A673 (cell line): ENCODE data around the gene TMIGD3. TPM values are rescaled to one million over a fixed set of nuclear protein-coding genes. Genes with fewer than 3 reads are reported as not detected.

ENCODE experiments used
- BruUV-seq: library from RNA; stranded (reverse); fragments of 400-500 nt; replicated peaks from 2 replicates; lab custom pipeline; 2021; lab: Mats Ljungman, UMichigan
- CTCF ChIA-PET: fragments of 300-600 bp; sonication (Branson Sonifier 250); formaldehyde crosslinking; loops from one replicate; lab custom pipeline; 2022; ENCODE audit warnings: antibody characterized with exemption; lab: Charles Lee
- POLR2A ChIA-PET: fragments of 300-600 bp; sonication (Branson Sonifier 250); formaldehyde crosslinking; loops from one replicate; lab custom pipeline; 2022; ENCODE audit warnings: antibody characterized with exemption; ENCODE audit not compliant: low non-redundant PET; lab: Charles Lee
- DNase-seq: peaks from one replicate; pipeline ENCODE4 v3.0.0-alpha.2; 2015; ENCODE audit warnings: low spot score
- H3K27ac ChIP-seq: fragments of 200-600 bp; sonication (generic); 2 replicates; pipeline ENCODE4 v1.5.1; 2016; ENCODE audit warnings: mixed run types, low read depth, mild to moderate bottlenecking, mixed read lengths, antibody characterized with exemption, low read length; ENCODE audit not compliant: poor library complexity, severe bottlenecking
- H3K27me3 ChIP-seq: fragments of 200-600 bp; sonication (generic); replicated peaks from 2 replicates; pipeline ENCODE4 v1.6.1; 2017; ENCODE audit warnings: mixed run types, low read depth, mild to moderate bottlenecking, mixed read lengths, antibody characterized with exemption, low read length; ENCODE audit not compliant: insufficient read depth, poor library complexity
- H3K36me3 ChIP-seq: fragments of 200-600 bp; sonication (generic); 2 replicates; pipeline ENCODE4 v1.6.1; 2016; ENCODE audit warnings: mixed run types, mild to moderate bottlenecking, mixed read lengths, antibody characterized with exemption, low read length; ENCODE audit not compliant: insufficient read depth, poor library complexity, severe bottlenecking
- H3K4me1 ChIP-seq: fragments of 200-600 bp; sonication (generic); 2 replicates; pipeline ENCODE4 v1.6.1; 2017; ENCODE audit warnings: mixed run types, mild to moderate bottlenecking, mixed read lengths, antibody characterized with exemption, low read length; ENCODE audit not compliant: insufficient read depth, poor library complexity, severe bottlenecking
- H3K4me3 ChIP-seq: fragments of 200-600 bp; sonication (generic); 2 replicates; pipeline ENCODE4 v1.5.1; 2016; ENCODE audit warnings: low read depth, mixed run types, mild to moderate bottlenecking, mixed read lengths, low read length; ENCODE audit not compliant: poor library complexity, severe bottlenecking
- H3K9me3 ChIP-seq: fragments of 200-600 bp; sonication (generic); 2 replicates; pipeline ENCODE4 v1.6.1; 2016; ENCODE audit warnings: mixed run types, low read depth, mild to moderate bottlenecking, mixed read lengths, antibody characterized with exemption, low read length; ENCODE audit not compliant: poor library complexity, severe bottlenecking
- EZH2 ChIP-seq: fragments of 200-600 bp; sonication (generic); IDR thresholded peaks from 2 replicates; pipeline ENCODE4 v1.6.1; 2017; ENCODE audit warnings: borderline replicate concordance, low read depth, mild to moderate bottlenecking, mixed read lengths, antibody characterized with exemption, low read length; ENCODE audit not compliant: poor library complexity, severe bottlenecking
- intact Hi-C: fragments of 100-400 bp; cut with micrococcal nuclease; formaldehyde crosslinking; loops from one replicate; pipeline ENCODE4 v1.10.0; 2022; ENCODE audit not compliant: unreplicated experiment
- total RNA-seq: library from RNA; stranded (reverse); gene quantifications from 2 replicates; pipeline ENCODE4 v1.2.3, GENCODE V29; 2021
- TF ChIP-seq, protein P1 (sequence below): fragments of 300-800, 200-600 bp; sonication (generic); conservative IDR thresholded peaks from 2 replicates; pipeline ENCODE4 v1.5.1; 2017; ENCODE audit warnings: low read depth, mild to moderate bottlenecking, antibody characterized with exemption, low read length, moderate library complexity, mixed read lengths

TMIGD3 gene
- total RNA-seq, 1 experiment from 2014 or later: not detected

DNA sequence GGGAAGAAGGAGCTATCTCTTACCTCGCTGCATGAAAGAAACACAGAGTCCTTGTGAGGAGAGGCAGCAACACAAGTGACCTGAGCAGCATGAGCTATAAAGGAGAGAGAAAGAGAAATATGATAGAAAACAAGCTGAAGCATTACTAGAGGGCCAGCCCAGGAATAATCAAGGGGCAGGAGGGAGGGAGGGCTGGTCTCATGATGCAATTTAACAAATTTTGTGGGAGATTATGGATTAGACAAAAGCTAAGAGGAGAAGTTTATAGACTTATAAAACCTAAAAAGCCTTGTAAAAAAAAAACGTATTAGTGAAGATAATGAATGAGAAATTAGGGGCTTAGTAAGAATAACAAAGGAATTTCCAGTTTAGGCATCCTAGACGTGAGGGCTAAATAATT lies 59.4 kb downstream of the TMIGD3 start:
- no peak overlapping the region for H3K4me3 ChIP-seq
- TF ChIP-seq, protein P1, sequence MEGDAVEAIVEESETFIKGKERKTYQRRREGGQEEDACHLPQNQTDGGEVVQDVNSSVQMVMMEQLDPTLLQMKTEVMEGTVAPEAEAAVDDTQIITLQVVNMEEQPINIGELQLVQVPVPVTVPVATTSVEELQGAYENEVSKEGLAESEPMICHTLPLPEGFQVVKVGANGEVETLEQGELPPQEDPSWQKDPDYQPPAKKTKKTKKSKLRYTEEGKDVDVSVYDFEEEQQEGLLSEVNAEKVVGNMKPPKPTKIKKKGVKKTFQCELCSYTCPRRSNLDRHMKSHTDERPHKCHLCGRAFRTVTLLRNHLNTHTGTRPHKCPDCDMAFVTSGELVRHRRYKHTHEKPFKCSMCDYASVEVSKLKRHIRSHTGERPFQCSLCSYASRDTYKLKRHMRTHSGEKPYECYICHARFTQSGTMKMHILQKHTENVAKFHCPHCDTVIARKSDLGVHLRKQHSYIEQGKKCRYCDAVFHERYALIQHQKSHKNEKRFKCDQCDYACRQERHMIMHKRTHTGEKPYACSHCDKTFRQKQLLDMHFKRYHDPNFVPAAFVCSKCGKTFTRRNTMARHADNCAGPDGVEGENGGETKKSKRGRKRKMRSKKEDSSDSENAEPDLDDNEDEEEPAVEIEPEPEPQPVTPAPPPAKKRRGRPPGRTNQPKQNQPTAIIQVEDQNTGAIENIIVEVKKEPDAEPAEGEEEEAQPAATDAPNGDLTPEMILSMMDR: no peak
- no peak for TF ChIP-seq EZH2
- CTCF ChIA-PET: no interaction called here
- BruUV-seq: no TSS peak
- H3K4me1 ChIP-seq: peaks cover 4% of the 10 kb centered on the region
- intact Hi-C loops: no loop called here
- no peak overlapping the region for H3K27ac ChIP-seq
- H3K9me3 ChIP-seq: no peaks in the 10 kb centered on the region
- POLR2A ChIA-PET: no interaction called here
- peaks cover 66% of the 10 kb centered on the region for H3K36me3 ChIP-seq
- DNase-seq: no peak
- H3K27me3 ChIP-seq: no peaks in the 10 kb centered on the region

DNA sequence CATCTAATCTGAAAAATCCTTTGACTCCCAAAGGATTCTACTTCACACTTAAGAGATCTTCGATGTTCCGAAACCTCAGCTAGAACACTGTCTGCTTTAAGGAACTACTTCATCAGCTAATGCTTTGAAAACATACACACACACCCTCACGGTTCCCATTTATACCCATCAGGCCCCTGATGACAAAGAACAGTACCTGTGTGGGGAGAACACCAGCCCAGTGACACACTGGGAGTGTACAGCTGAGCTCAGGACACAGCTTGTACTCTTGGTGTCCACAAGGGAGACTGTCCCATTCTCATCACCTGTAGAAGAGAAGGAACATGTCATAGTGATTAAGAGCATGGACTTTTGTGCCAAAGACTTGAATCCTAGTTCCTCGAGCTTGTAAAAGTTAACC lies 61.0 kb downstream of the TMIGD3 start:
- Histone ChIP-seq H3K27me3 (no peaks in the 10 kb centered on the region), H3K9me3 (no peaks in the 10 kb centered on the region), H3K36me3 (peaks cover 70% of the 10 kb centered on the region), H3K4me1 (no peaks in the 10 kb centered on the region), H3K27ac (no peak overlapping the region), H3K4me3 (no peak overlapping the region)
- intact Hi-C loops: no loop called here
- TF ChIP-seq EZH2: no peak
- TF ChIP-seq, protein P1: no peak
- ChIA-PET CTCF (no interaction called here), POLR2A (no interaction called here)
- DNase-seq: no peak
- BruUV-seq: no TSS peak

DNA sequence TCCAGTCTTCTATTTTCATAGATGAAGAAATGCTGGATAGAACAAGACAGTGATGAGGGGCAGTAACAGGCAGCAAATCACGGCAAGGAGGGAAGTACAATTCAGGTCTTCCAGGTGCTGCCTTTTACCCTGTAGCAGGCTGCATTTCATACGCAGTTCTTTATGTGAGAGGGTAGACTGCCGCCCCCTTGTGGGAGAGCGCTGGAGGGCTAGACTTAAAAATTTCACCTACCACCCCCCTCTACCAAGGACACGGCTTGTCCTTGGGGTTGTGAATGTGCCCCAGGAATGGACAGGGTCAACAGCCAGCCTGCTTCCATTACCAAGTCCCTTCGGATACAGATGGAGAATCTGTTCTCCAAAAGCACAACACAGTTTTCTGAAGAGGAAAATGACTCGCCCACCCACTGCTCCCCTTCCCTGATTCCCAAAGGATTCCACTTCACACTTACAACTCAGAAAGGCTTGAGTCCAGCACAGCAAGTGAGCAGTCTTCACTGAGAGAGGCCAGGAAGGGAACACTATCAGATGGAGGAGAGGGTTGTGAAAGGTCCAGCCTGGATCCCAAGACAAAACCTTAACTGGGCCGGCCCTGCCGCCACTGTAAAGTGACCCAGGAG lies 61.8 kb downstream of the TMIGD3 start:
- H3K27me3 ChIP-seq: no peaks in the 10 kb centered on the region
- H3K4me3 ChIP-seq: no peak overlapping the region
- no peak overlapping the region for H3K27ac ChIP-seq
- CTCF ChIA-PET: no interaction called here
- H3K36me3 ChIP-seq: peaks cover 66% of the 10 kb centered on the region
- BruUV-seq: no TSS peak
- no peaks in the 10 kb centered on the region for H3K9me3 ChIP-seq
- TF ChIP-seq EZH2: no peak
- TF ChIP-seq, protein P1: peak; percentile 63
- intact Hi-C loops: no loop called here
- POLR2A ChIA-PET: interaction anchor here (0.5 kb wide), 1 partner anchor 151 kb away, joined by 20 read pairs; no protein-coding TSS in a partner anchor
- no peaks in the 10 kb centered on the region for H3K4me1 ChIP-seq
- peak; percentile 24 for DNase-seq
